ENCODE results near the gene REPS2.

Gene REPS2

GRCh38 chrX:17082831-17083230 is 136.4 kb downstream of the REPS2 start:
- DNase-seq (ENCODE audit: low read depth), result no peak

- DNase-seq (ENCODE audit: low read depth), result no peak
Observed at GRCh38 chrX:17086317-17086716, 139.9 kb downstream of the REPS2 start.

- DNase-seq (ENCODE audit: low read depth), result no peak
Observed at GRCh38 chrX:17095161-17095560, 148.7 kb downstream of the REPS2 start.

- no peak for DNase-seq (ENCODE audit: low read depth)
Observed at GRCh38 chrX:17098516-17099247, 152.2 kb downstream of the REPS2 start.

- DNase-seq (ENCODE audit: low read depth), result no peak
Observed at GRCh38 chrX:17104433-17104832, 158.0 kb downstream of the REPS2 start.

- DNase-seq (ENCODE audit: low read depth), result no peak
Observed at GRCh38 chrX:17120816-17121215, 174.4 kb downstream of the REPS2 start.

GRCh38 chrX:17154001-17154400 is 207.5 kb downstream of the REPS2 start:
- no peak for DNase-seq (ENCODE audit: low read depth)

- no peak for DNase-seq (ENCODE audit: low read depth)
Observed at GRCh38 chrX:17160975-17161374, 214.5 kb downstream of the REPS2 start.

GRCh38 chrX:17161991-17162390 is 215.5 kb downstream of the REPS2 start:
- no peak for DNase-seq (ENCODE audit: low read depth)

- no peak for DNase-seq (ENCODE audit: low read depth)
Observed at GRCh38 chrX:17164079-17164478, 217.6 kb downstream of the REPS2 start.

- no peak for DNase-seq (ENCODE audit: low read depth)
Observed at GRCh38 chrX:17164941-17165340, 218.5 kb downstream of the REPS2 start.

GRCh38 chrX:17167915-17168314 is 221.5 kb downstream of the REPS2 start:
- DNase-seq (ENCODE audit: low read depth), result no peak

GRCh38 chrX:17170973-17171372 is 224.5 kb downstream of the REPS2 start:
- no peak for DNase-seq (ENCODE audit: low read depth)

- no peak for DNase-seq (ENCODE audit: low read depth)
Observed at GRCh38 chrX:17174671-17175070, 228.2 kb downstream of the REPS2 start.

- no peak for DNase-seq (ENCODE audit: low read depth)
Observed at GRCh38 chrX:17182317-17182716, 235.9 kb downstream of the REPS2 start.

GRCh38 chrX:17183566-17183965 is 237.1 kb downstream of the REPS2 start:
- DNase-seq (ENCODE audit: low read depth), result no peak

GRCh38 chrX:17185431-17185830 is 239.0 kb downstream of the REPS2 start:
- no peak for DNase-seq (ENCODE audit: low read depth)

GRCh38 chrX:17187136-17187756 is 240.8 kb downstream of the REPS2 start:
- no peak for DNase-seq (ENCODE audit: low read depth)

- DNase-seq (ENCODE audit: low read depth), result no peak
Observed at GRCh38 chrX:17192106-17192505, 245.6 kb downstream of the REPS2 start.

Data from non-pigmented ciliary epithelial cell (primary cell).